Inflammatory macrophage (primary cell): ENCODE data around the gene THRA.
A peak's percentile ranks its signal among the peaks of the same experiment; 100 is the strongest.

Experiments
- DNase-seq, 2 donors: peaks; one replicate each; pipeline ENCODE4 v3.0.0-alpha.2; 2020 to 2022

THRA gene

GRCh38 chr17:40099619-40100418, 37.1 kb downstream of the THRA start:
- DNase-seq, result peak; percentile 46 to 47

- DNase-seq, result no peak
Measured at GRCh38 chr17:40100419-40100668, 37.6 kb downstream of the THRA start, which contains the start of gene NR1D1. NR1D1 (minus strand) TSS chr17:40100589; CDS start chr17:40100094, 495 bp downstream.

GRCh38 chr17:40100669-40101366, 38.1 kb downstream of the THRA start:
- DNase-seq, result peak; percentile 94 to 95

GRCh38 chr17:40101367-40102210, 38.8 kb downstream of the THRA start:
- no peak for DNase-seq

- DNase-seq, result no peak
Measured at GRCh38 chr17:40103071-40103661, 40.4 kb downstream of the THRA start.

- DNase-seq, result no peak
Measured at GRCh38 chr17:40103688-40104087, 40.9 kb downstream of the THRA start.

GRCh38 chr17:40104594-40105486, 42.1 kb downstream of the THRA start:
- DNase-seq, result no peak

- DNase-seq, result peak in 1 of 2 donors; percentile 30
Measured at GRCh38 chr17:40105861-40106759, 43.3 kb downstream of the THRA start.

- DNase-seq, result peak; percentile 31 to 38
Measured at GRCh38 chr17:40106760-40107521, 44.2 kb downstream of the THRA start.

- DNase-seq, result peak; percentile 53 to 66
Measured at GRCh38 chr17:40107522-40108174, 44.9 kb downstream of the THRA start.

GRCh38 chr17:40108970-40109824, 46.4 kb downstream of the THRA start:
- DNase-seq, result peak in 1 of 2 donors; percentile 24

GRCh38 chr17:40110026-40110845, 47.5 kb downstream of the THRA start:
- DNase-seq, result no peak

- peak; percentile 88 to 89 for DNase-seq
Measured at GRCh38 chr17:40111221-40112128, 48.7 kb downstream of the THRA start.

GRCh38 chr17:40112191-40112711, 49.5 kb downstream of the THRA start:
- no peak for DNase-seq

GRCh38 chr17:40112718-40113109, 49.9 kb downstream of the THRA start:
- DNase-seq, result no peak
